GM12875 (cell line): ENCODE data around the gene RNASEH1.

Experiments used
- H3K4me3 ChIP-seq: one replicate; pipeline ENCODE4 v1.5.1; 2011; ENCODE audit warnings: low read depth, low read length, control low read depth
- CTCF ChIP-seq: IDR thresholded peaks from 2 replicates; pipeline ENCODE4 v1.5.1; 2011; ENCODE audit warnings: low read depth, mild to moderate bottlenecking, control low read depth, inconsistent platforms, low read length, moderate library complexity, borderline replicate concordance; ENCODE audit not compliant: insufficient read depth

The RNASEH1 gene

GRCh38 chr2:3603536-3604206, 45.5 kb upstream of the RNASEH1 start:
- no peak for TF ChIP-seq CTCF
- no peak overlapping the region for H3K4me3 ChIP-seq

GRCh38 chr2:3602553-3603339, 44.6 kb upstream of the RNASEH1 start:
- TF ChIP-seq CTCF = no peak
- H3K4me3 ChIP-seq = no peak overlapping the region

GRCh38 chr2:3601561-3602271, 43.6 kb upstream of the RNASEH1 start:
- no peak for TF ChIP-seq CTCF
- no peak overlapping the region for H3K4me3 ChIP-seq

DNA sequence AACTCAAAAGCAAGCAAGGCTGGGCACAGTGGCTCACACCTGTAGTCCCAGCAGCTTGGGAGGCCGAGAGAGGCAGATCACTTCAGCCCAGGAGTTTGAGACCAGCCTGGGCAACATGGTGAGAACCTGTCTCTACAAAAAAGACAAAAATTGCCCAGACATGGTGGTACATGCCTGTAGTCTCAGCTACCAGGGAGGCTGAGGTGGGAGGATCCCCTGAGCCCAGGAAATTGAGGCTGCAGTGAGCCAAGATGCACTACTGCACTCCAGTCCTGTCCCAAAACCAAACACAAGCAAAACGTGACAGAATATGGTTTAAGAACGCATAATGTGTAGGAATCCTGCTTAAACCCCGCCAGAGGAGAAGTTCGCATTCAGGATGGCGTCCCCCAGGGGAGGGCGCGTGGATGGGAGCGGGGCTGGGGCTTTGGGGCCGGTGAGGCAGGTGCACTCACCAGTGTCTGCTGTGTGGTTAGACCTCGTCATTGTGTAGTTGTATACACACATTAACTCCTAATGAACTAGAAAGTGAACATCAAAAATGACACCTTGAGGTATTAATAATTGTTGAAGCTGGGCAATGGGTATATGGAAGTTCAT, 42.2 kb upstream of the RNASEH1 start:
- no peak for TF ChIP-seq CTCF
- H3K4me3 ChIP-seq = no peak overlapping the region

DNA sequence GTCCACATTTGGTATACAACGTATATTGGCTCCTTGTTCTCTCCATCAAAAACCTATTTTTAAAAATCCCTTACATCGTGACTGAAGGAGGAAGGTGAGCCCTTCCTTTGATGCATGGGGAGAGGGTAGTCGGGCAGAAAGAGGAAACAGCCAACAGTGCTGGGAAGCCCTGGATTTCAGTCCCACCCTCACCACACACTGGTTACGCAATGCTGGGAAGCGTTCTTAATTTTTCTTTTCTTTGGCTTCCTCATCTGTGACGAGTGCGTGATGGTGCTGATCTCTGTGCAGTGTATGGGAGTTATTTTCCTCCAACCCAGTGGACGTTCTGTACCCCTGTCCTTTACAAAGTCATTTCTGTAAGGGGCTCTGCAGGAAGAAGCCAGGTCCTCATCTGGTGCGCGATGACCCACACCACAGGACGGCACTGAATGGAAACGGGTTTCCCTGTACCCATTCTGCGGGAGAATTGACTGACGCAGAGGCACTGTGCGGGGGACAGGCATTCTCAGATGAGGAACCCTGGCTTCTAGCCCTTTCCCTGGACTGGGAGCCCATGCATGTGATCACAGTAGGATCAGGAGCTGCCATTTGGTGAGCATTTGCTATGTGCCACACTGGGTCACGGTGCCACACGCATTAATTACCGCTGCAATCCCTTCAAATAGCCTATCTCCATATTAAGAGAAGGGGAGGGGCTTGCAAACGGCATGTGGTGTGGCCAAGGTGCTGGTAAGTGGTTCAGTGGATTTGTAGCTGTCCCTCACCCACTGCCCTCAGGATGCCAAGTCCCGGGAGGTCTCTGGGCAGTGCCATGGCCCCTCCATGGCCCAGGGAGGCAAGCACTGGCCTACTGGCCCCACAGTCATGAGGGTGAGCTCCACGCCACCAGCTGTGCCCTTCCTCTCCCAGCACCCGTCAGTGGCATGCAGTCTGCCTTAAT, 41.0 kb upstream of the RNASEH1 start:
- no peak overlapping the region for H3K4me3 ChIP-seq
- no peak for TF ChIP-seq CTCF

DNA sequence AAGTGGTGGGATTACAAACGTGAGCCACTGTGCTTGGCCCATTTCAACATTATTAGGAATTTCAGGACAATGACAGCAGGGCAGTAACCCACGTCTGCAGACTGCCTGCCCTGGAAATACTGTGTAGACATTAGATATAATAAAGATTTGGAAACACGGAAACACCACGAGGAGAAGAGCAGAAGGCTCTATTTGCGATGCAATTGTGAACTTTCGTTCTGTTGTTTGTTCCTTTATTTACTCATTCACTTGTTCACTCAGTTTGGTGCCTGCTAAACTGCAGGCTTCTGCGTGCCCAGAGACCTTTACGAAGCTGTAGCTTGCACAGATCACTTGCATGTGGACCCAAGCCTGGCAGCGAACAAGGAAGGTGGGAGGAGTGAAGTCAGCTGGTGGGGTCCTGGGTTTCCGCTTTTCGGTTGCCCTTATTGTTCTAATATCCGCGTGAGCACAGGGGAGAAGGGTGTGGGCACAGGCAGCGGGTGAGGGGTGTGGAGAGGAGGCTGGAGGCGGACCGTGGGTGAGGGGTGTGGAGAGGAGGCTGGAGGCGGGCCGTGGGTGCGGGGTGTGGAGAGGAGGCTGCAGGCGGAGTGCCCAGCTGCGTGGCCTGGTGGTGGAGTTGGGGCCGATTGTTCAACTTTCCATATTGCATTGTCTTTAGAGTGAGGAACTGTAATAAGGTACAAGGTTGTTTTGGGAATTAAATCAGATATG, 40.2 kb upstream of the RNASEH1 start:
- no peak for TF ChIP-seq CTCF
- H3K4me3 ChIP-seq = no peak overlapping the region
